M059J (cell line): ENCODE data around the gene LCK. TPM values are rescaled to one million over a fixed set of nuclear protein-coding genes. Genes with fewer than 3 reads are reported as not detected.
"Not testable (repeated sequence)": the region's sequence is repeated elsewhere in the genome, so short reads cannot be mapped to it uniquely, and the experiment has no call there.

Experiments
- DNase-seq: peaks from one replicate; pipeline ENCODE4 v3.0.0-alpha.2; 2012; ENCODE audit warnings: low read depth
- total RNA-seq: library from RNA; depleted of rRNA; stranded (reverse); fragments of >200 nt; shearing (Covaris generic); gene quantifications from 2 replicates; pipeline ENCODE4 v1.2.3, GENCODE V29; 2014

Gene LCK
- total RNA-seq, 1 experiment from 2014 or later: 0.12 TPM

DNA sequence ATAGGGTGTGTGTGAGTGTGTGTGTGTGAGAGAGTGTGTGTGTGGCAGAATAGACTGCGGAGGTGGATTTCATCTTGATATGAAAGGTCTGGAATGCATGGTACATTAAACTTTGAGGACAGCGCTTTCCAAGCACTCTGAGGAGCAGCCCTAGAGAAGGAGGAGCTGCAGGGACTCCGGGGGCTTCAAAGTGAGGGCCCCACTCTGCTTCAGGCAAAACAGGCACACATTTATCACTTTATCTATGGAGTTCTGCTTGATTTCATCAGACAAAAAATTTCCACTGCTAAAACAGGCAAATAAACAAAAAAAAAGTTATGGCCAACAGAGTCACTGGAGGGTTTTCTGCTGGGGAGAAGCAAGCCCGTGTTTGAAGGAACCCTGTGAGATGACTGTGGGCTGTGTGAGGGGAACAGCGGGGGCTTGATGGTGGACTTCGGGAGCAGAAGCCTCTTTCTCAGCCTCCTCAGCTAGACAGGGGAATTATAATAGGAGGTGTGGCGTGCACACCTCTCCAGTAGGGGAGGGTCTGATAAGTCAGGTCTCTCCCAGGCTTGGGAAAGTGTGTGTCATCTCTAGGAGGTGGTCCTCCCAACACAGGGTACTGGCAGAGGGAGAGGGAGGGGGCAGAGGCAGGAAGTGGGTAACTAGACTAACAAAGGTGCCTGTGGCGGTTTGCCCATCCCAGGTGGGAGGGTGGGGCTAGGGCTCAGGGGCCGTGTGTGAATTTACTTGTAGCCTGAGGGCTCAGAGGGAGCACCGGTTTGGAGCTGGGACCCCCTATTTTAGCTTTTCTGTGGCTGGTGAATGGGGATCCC lies 22.5 kb downstream of the LCK start:
- peak; percentile 73 for DNase-seq

- DNase-seq: no peak
These were observed 23.7 kb downstream of the LCK start for GRCh38 chr1:32274646-32275340.

GRCh38 chr1:32275424-32275823 lies 24.4 kb downstream of the LCK start:
- no peak for DNase-seq

DNA sequence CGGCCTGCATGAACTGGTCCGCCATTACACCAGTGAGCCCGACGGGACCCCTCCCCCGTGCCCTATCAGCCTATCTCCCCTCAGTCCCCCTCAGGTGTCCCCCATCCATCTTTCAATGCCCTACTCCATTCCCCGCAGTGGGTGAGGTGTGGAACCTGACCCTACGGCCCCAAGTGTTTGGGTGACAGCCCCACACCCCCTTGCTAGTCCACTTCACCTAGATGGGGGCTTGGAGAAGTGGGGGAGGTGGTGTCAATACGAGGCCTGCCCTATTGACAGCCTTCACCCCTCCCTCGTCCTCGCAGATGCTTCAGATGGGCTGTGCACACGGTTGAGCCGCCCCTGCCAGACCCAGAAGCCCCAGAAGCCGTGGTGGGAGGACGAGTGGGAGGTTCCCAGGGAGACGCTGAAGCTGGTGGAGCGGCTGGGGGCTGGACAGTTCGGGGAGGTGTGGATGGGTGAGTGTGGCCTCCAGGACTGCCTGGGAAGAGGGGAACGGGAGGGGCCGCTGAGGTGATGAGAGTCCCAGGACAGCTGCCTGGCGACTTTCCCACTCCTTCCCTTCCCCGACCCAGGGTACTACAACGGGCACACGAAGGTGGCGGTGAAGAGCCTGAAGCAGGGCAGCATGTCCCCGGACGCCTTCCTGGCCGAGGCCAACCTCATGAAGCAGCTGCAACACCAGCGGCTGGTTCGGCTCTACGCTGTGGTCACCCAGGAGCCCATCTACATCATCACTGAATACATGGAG lies 25.1 kb downstream of the LCK start:
- no peak for DNase-seq

- DNase-seq: not testable (repeated sequence)
These were observed 33.7 kb downstream of the LCK start for GRCh38 chr1:32284777-32285176.

DNA sequence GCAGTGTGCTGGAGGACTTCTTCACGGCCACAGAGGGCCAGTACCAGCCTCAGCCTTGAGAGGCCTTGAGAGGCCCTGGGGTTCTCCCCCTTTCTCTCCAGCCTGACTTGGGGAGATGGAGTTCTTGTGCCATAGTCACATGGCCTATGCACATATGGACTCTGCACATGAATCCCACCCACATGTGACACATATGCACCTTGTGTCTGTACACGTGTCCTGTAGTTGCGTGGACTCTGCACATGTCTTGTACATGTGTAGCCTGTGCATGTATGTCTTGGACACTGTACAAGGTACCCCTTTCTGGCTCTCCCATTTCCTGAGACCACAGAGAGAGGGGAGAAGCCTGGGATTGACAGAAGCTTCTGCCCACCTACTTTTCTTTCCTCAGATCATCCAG lies 34.6 kb downstream of the LCK start:
- DNase-seq: no peak

DNA sequence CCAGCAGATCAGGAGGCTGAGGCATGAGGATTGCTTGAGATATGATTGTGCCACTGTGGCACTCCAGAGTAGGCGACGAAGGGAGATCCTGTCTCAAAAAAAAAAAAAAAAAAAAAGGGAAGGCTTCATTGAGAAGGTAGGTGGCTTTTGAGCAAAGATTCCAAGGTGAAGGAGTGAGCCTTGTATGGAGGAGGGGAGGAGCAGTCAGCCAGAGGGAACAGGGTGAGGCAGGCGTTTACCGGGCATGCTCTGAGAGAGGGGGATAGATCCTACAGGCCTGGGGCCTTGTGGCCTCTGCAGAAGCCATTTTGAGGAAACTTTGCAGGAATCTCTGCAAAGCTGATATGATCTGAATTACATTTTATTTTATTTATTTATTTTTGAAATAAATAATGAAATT lies 35.7 kb downstream of the LCK start:
- no peak for DNase-seq

- DNase-seq: no peak
These were observed 38.2 kb downstream of the LCK start for GRCh38 chr1:32289256-32289655.

DNA sequence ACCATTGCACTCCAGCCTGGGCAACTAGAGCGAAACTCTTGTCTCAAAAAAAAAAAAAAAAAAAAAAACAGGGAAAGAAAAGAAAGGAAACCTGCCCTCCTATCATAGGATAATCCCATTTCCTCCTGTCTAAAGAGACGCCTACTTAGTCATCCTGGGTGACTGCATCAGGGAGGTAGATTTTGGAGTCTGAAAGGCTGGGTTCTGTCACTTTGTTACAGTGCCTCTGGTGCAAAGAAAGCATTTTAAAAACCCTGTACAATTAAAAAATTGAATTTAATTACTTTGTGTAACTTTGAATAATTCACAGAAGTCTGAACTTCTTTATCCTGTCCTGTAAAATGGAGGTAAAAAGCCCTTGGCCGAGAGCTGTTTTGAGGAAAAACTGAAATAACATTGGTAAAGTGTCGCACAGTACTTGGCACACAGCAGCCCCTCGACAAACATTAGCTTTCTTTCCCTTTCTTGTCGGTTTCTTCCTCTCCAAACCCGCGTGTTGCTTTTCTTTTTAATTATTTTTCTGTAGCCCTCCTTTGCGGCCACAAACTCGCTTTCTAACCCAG lies 40.2 kb downstream of the LCK start:
- DNase-seq: peak; percentile 88

DNA sequence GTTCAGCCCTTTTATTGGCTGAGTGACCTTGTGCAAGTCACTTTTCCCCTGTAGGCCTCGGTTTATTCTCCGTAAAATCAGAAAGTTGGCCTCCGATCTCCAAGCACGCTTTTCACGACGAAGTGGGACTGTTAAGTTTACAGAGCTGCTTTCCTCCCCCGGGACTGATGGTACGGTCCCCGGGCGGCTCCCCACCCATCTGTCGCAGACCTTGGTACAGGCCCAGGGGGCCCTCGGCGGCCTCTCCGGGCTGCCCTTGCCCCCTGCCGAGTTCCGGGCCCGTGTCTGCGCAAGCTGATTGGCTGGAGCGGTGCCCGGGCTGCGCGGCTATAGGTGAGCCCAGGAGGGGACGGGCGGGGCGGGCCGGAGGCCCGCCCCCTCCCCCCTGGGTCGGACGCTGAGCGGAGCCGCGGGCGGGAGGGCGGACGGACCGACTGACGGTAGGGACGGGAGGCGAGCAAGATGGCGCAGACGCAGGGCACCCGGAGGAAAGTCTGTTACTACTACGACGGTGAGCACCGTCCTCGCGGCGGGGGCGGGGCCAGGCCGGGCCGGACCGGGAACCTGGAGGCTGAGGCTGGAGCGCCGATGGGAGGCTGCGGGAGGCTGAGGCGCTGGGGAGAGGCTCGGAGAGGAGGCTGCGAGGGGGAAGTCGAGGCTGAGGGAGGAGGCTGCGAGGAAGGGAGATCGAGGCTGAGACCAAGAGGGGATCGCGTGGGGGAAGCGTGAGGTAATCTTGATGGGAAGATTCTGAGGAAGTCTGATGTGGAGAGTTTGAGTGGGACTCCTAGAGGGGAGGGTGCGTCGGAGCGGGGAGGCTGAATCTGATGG lies 40.9 kb downstream of the LCK start, which contains the start of gene HDAC1:
HDAC1 (plus strand) TSS at position 376 of the 831 bp plus-strand sequence; CDS start at position 463, 87 bp downstream.
- peak; percentile 96 for DNase-seq

GRCh38 chr1:32298211-32298610 lies 47.1 kb downstream of the LCK start:
- DNase-seq: not testable (repeated sequence)

- no peak for DNase-seq
These were observed 48.3 kb downstream of the LCK start for GRCh38 chr1:32299327-32299726.

DNA sequence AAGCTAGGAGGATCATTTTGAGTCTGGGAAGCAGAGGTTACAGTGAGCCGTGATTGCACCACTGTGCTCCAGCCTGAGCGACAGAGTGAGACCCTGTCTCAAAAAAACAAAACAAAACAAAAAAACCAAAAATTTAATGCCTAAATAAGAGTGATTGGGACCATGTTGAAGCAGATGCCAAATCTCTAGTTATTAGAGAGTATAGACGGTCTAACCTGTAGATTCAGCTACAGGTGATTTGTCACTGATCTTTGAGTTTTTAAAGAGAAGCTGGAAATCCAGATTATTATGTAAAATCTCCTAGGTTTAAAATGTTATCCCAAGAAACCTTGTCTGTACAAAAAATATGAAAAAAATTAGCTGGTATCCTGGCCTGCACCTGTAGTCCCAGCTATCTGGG lies 52.3 kb downstream of the LCK start:
- DNase-seq: no peak

DNA sequence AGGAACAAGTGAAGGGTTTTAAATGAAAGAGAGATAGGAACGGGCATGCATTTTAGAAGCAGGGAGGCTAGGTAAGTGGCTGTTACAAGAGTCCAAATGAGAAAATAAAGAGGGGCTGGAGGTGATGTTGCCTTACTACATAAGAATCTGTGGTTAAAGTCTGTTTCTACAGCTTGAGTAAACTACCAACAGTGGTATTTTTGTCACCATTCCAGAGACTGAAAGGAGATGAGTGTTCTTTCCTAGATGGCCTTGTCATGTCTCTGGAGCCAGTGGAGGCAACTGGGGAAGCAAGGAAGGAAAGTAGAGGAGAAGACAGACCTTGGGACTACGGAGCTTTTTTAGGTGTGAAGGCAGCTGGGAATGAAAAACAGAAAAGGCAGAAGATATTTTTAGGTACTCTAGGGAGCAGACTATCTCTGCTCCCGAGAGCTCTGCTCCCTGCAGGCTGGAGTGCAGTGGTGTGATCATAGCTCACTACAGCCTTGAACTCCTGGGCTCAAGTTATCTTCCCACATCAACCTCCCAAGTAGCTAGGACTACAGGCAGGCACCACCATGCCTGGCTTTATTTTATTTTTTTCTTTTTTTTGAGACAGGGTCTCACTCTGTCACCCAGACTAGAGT lies 53.0 kb downstream of the LCK start:
- peak; percentile 39 for DNase-seq

DNA sequence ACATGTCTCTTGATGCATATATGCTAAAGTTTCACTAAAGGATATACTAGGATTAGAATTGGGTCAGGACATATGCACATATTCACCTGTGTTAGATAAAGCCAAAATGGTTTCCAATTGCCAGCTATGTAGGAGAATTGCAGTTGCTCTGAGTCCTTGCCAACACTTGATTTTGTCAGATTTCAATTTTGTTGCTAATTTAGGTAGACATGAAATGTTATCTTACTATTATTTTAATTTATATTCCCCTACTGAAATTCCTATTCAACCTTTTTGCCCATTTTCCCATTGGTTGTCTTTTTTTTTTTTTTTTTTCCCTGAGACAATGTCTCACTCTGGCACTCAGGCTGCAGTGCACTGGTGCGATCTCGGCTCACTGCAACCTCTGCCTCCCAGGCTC lies 54.2 kb downstream of the LCK start:
- DNase-seq: no peak

DNA sequence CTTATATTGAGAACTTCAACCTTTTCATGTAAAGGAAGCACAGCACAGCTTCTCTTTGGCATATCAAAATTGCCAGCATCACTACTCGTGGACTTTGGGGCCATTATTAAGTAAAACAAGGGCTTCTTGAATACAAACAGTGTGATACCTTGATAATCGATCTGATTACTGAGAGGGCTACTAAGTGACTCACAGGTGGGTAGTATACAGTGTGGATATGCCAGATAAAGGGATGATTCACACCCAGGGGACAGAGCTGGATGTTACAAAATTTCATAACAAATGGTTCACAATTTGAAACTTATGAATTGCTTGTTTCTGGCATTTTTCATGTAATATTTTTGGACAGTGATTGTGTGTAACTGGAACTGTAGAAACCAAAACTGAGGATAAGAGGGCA lies 56.3 kb downstream of the LCK start:
- DNase-seq: peak; percentile 23

- DNase-seq: no peak
These were observed 58.9 kb downstream of the LCK start for GRCh38 chr1:32309960-32310359.

DNA sequence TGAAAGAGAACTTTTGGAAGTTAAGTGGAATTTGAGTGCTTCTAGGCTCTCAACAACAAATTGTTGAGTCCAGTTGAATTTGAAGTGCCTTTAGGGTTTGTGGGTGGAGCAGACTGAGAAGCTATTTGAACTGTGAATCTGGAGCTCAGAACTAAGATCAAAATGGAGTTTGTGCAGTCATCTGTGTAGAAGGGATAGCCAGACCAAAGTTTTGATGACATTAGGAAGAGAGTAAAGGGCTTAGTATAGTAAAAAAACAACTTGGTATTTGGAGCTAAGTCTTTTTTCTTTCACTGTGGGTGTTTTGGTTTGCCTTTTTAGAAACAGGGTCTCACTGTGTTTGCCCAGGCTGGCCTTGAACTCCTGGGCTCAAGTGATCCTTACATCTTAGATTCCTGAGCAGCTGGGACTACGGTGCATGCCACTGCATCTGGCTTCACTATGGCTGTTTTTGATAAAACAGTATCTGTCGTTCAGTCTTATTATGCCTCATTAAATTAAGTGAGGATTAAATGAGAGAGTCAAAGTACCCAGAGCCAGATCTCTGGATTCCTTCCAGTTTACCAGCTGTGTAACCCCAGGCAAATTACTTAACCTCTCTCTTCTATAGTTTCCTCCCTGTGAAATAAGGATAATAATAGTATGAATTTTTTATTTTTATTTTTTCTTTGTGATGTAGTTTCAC lies 60.8 kb downstream of the LCK start:
- no peak for DNase-seq

- no peak for DNase-seq
These were observed 65.8 kb downstream of the LCK start for GRCh38 chr1:32316903-32317277.
